Measurements from ENCODE around the gene IMPA2. TPM values are rescaled to one million over a fixed set of nuclear protein-coding genes. Genes with fewer than 3 reads are reported as not detected.

IMPA2 gene
- total RNA-seq, 1 donor from 2014 or later, result 24.1 TPM

- no peak for TF ChIP-seq CTCF (IDR thresholded peaks at IDR 0.05; ENCODE audit: unreplicated experiment)
- H3K36me3 Mint-ChIP-seq (ENCODE audit: low read depth, unreplicated experiment), result peaks cover 12% of the 10 kb centered on the region
- no peak overlapping the region for H3K4me3 Mint-ChIP-seq (ENCODE audit: unreplicated experiment)
- DNase-seq (ENCODE audit: low spot score), result no peak
- H3K27me3 Mint-ChIP-seq (ENCODE audit: unreplicated experiment), result no peaks in the 10 kb centered on the region
- no peak overlapping the region for H3K27ac Mint-ChIP-seq (ENCODE audit: unreplicated experiment)
- H3K9me3 Mint-ChIP-seq (ENCODE audit: unreplicated experiment), result no peaks in the 10 kb centered on the region
- H3K4me1 Mint-ChIP-seq (ENCODE audit: unreplicated experiment), result peaks cover 5% of the 10 kb centered on the region
These were observed 32.8 kb downstream of the IMPA2 start for GRCh38 chr18:12014086-12014485.

- DNase-seq (ENCODE audit: low spot score), result no peak
- Mint-ChIP-seq H3K4me3 (ENCODE audit: unreplicated experiment) (no peak overlapping the region), H3K27me3 (ENCODE audit: unreplicated experiment) (no peaks in the 10 kb centered on the region), H3K27ac (ENCODE audit: unreplicated experiment) (no peak overlapping the region), H3K9me3 (ENCODE audit: unreplicated experiment) (no peaks in the 10 kb centered on the region), H3K36me3 (ENCODE audit: low read depth, unreplicated experiment) (peaks cover 12% of the 10 kb centered on the region), H3K4me1 (ENCODE audit: unreplicated experiment) (peaks cover 5% of the 10 kb centered on the region)
- no peak for TF ChIP-seq CTCF (IDR thresholded peaks at IDR 0.05; ENCODE audit: unreplicated experiment)
These were observed 33.5 kb downstream of the IMPA2 start for GRCh38 chr18:12014521-12015415.

GRCh38 chr18:12015416-12016062, 34.2 kb downstream of the IMPA2 start:
- H3K27me3 Mint-ChIP-seq (ENCODE audit: unreplicated experiment), result no peaks in the 10 kb centered on the region
- peaks cover 7% of the 10 kb centered on the region for H3K4me1 Mint-ChIP-seq (ENCODE audit: unreplicated experiment)
- peaks cover 3% of the 10 kb centered on the region for H3K9me3 Mint-ChIP-seq (ENCODE audit: unreplicated experiment)
- no peak overlapping the region for H3K27ac Mint-ChIP-seq (ENCODE audit: unreplicated experiment)
- H3K4me3 Mint-ChIP-seq (ENCODE audit: unreplicated experiment), result no peak overlapping the region
- DNase-seq (ENCODE audit: low spot score), result no peak
- peaks cover 16% of the 10 kb centered on the region for H3K36me3 Mint-ChIP-seq (ENCODE audit: low read depth, unreplicated experiment)
- TF ChIP-seq CTCF (IDR thresholded peaks at IDR 0.05; ENCODE audit: unreplicated experiment), result no peak

- H3K27me3 Mint-ChIP-seq (ENCODE audit: unreplicated experiment), result no peaks in the 10 kb centered on the region
- H3K36me3 Mint-ChIP-seq (ENCODE audit: low read depth, unreplicated experiment), result peaks cover 17% of the 10 kb centered on the region
- H3K27ac Mint-ChIP-seq (ENCODE audit: unreplicated experiment), result no peak overlapping the region
- H3K9me3 Mint-ChIP-seq (ENCODE audit: unreplicated experiment), result peaks cover 5% of the 10 kb centered on the region
- TF ChIP-seq CTCF (IDR thresholded peaks at IDR 0.05; ENCODE audit: unreplicated experiment), result no peak
- H3K4me3 Mint-ChIP-seq (ENCODE audit: unreplicated experiment), result peak overlapping the region; percentile 56
- no peak for DNase-seq (ENCODE audit: low spot score)
- peaks cover 11% of the 10 kb centered on the region for H3K4me1 Mint-ChIP-seq (ENCODE audit: unreplicated experiment)
These were observed 35.8 kb downstream of the IMPA2 start for GRCh38 chr18:12017081-12017480.

GRCh38 chr18:12018861-12019260, 37.6 kb downstream of the IMPA2 start:
- H3K36me3 Mint-ChIP-seq (ENCODE audit: low read depth, unreplicated experiment), result peaks cover 19% of the 10 kb centered on the region
- TF ChIP-seq CTCF (IDR thresholded peaks at IDR 0.05; ENCODE audit: unreplicated experiment), result no peak
- H3K4me3 Mint-ChIP-seq (ENCODE audit: unreplicated experiment), result no peak overlapping the region
- H3K4me1 Mint-ChIP-seq (ENCODE audit: unreplicated experiment), result peaks cover 11% of the 10 kb centered on the region
- no peak overlapping the region for H3K27ac Mint-ChIP-seq (ENCODE audit: unreplicated experiment)
- peaks cover 5% of the 10 kb centered on the region for H3K9me3 Mint-ChIP-seq (ENCODE audit: unreplicated experiment)
- no peak for DNase-seq (ENCODE audit: low spot score)
- H3K27me3 Mint-ChIP-seq (ENCODE audit: unreplicated experiment), result no peaks in the 10 kb centered on the region

Measured in endothelial cell (in vitro differentiated cells).